Activated CD4-positive, alpha-beta T cell treated with anti-CD3 and anti-CD28 coated beads, Interleukin-2, amount 10 ng/mL, durations not matched to agents 7 days and 5 days (primary cell): ENCODE data around the gene DIP2B. TPM values are rescaled to one million over a fixed set of nuclear protein-coding genes. Genes with fewer than 3 reads are reported as not detected.
A peak's percentile ranks its signal among the peaks of the same experiment; 100 is the strongest.

Experiments
- CTCF ChIA-PET: fragments of 350-600 bp; sonication (Branson Sonifier 250); formaldehyde crosslinking; loops from one replicate; lab custom pipeline; 2021; ENCODE audit warnings: antibody characterized with exemption; lab: Charles Lee
- POLR2A ChIA-PET: fragments of 350-600 bp; sonication (Branson Sonifier 250); formaldehyde crosslinking; loops from one replicate; lab custom pipeline; 2021; ENCODE audit warnings: antibody characterized with exemption; lab: Charles Lee
- DNase-seq: peaks from one replicate; pipeline ENCODE4 v3.0.0-alpha.2; 2020
- H3K27ac Mint-ChIP-seq: one replicate; pipeline ENCODE4 v1.8.0; 2021; ENCODE audit warnings: mild to moderate bottlenecking, moderate library complexity, mixed read lengths
- H3K27me3 Mint-ChIP-seq: one replicate; pipeline ENCODE4 v1.8.0; 2021; ENCODE audit warnings: mixed read lengths
- H3K36me3 Mint-ChIP-seq: one replicate; pipeline ENCODE4 v1.8.0; 2021; ENCODE audit warnings: low read depth, mixed read lengths
- H3K4me1 Mint-ChIP-seq: one replicate; pipeline ENCODE4 v1.8.0; 2021; ENCODE audit warnings: mixed read lengths
- H3K4me3 Mint-ChIP-seq: one replicate; pipeline ENCODE4 v1.8.0; 2021; ENCODE audit warnings: mild to moderate bottlenecking, moderate library complexity, mixed read lengths
- H3K9me3 Mint-ChIP-seq: one replicate; pipeline ENCODE4 v1.8.0; 2021; ENCODE audit warnings: mixed read lengths
- total RNA-seq, 2 experiments: library from RNA; stranded (reverse); gene quantifications; one replicate each; pipeline ENCODE4 v1.2.3, GENCODE V29; 2021

The DIP2B gene
- total RNA-seq, 2 experiments from 2014 or later = 28.9 to 30.4 TPM

DNA sequence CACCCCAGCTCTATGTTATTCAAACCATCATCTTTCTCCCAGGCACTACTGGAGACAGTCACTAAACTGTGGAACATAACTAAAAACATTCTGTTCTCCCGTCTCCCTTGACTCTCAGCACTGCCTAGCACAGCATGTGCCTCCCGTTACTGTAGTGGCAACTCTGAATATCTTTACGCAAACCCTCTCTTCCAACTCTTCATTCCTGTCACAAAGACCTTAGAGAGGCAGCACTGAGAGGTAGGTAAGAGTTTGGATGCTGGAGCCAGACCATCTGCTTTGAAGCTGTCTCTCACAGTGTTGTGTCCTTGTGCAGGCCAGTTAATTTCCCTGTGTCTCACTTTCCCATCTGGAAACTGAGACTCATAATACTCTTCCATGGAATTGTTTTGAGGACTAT lies 108.1 kb downstream of the DIP2B start:
- POLR2A ChIA-PET = no interaction called here
- DNase-seq = no peak
- no peaks in the 10 kb centered on the region for H3K9me3 Mint-ChIP-seq
- H3K4me1 Mint-ChIP-seq = no peaks in the 10 kb centered on the region
- no peak overlapping the region for H3K4me3 Mint-ChIP-seq
- no peaks in the 10 kb centered on the region for H3K27me3 Mint-ChIP-seq
- CTCF ChIA-PET = no interaction called here
- H3K36me3 Mint-ChIP-seq = peaks cover 8% of the 10 kb centered on the region
- no peak overlapping the region for H3K27ac Mint-ChIP-seq

DNA sequence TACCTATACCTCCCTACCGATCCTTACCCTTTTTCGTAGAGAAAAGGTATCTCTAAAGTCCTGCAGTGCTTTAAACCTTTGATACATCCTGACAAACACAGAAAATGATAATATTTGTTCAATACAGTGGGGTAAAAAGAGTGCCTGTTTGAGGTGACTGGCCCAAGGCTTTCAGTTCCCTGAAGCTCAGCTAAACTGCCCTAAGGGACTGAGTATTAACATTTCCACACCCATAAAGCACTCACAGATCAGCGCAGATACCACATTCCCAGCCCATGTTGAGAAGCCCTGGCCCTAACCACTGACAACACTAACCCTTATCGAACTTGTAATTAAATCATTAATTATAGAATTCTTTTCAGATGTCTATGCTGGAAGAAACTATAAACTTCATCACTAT lies 108.7 kb downstream of the DIP2B start:
- peaks cover 8% of the 10 kb centered on the region for H3K36me3 Mint-ChIP-seq

DNA sequence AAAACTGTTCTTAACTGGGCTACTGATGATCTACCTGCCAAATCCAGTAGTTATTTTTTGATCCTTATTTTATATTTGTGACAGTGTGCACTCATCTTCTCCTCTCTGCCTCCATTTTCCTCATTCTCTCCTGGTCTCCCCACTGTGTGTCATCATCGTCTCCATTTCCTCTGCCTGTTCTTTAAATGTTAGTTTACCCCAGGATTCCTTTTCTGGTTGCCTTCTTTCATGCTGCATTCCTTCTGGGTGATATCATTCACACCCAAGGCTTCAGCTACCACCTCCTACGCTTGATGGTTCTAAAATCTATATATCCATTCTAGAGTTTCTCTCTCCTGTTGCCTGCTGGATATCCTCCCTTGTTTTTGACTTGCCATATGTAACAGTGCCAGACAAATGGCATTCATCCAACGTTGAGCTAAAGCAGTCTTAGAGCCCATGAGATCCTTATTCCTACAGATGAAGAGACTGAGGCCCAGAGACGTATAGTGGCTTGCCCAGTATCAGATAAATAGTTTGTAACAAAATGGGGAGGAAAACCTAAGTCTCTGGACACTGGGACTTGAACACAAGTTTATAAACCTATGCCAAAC lies 109.5 kb downstream of the DIP2B start:
- Mint-ChIP-seq H3K4me1 (peaks cover 3% of the 10 kb centered on the region), H3K9me3 (no peaks in the 10 kb centered on the region), H3K36me3 (peaks cover 8% of the 10 kb centered on the region), H3K27me3 (no peaks in the 10 kb centered on the region), H3K4me3 (no peak overlapping the region), H3K27ac (no peak overlapping the region)
- POLR2A ChIA-PET = no interaction called here
- CTCF ChIA-PET = interaction anchor here (0.6 kb wide), 1 partner anchor 117 kb away, joined by 3 read pairs; no protein-coding TSS in a partner anchor
- DNase-seq = no peak

More for the DNA sequence above, 108.7 kb downstream of the DIP2B start:
- no peaks in the 10 kb centered on the region for H3K27me3 Mint-ChIP-seq
- no peak for DNase-seq
- no peak overlapping the region for H3K4me3 Mint-ChIP-seq
- no peaks in the 10 kb centered on the region for H3K9me3 Mint-ChIP-seq
- no peak overlapping the region for H3K27ac Mint-ChIP-seq
- H3K4me1 Mint-ChIP-seq = peaks cover 1% of the 10 kb centered on the region
- ChIA-PET CTCF (no interaction called here), POLR2A (no interaction called here)

DNA sequence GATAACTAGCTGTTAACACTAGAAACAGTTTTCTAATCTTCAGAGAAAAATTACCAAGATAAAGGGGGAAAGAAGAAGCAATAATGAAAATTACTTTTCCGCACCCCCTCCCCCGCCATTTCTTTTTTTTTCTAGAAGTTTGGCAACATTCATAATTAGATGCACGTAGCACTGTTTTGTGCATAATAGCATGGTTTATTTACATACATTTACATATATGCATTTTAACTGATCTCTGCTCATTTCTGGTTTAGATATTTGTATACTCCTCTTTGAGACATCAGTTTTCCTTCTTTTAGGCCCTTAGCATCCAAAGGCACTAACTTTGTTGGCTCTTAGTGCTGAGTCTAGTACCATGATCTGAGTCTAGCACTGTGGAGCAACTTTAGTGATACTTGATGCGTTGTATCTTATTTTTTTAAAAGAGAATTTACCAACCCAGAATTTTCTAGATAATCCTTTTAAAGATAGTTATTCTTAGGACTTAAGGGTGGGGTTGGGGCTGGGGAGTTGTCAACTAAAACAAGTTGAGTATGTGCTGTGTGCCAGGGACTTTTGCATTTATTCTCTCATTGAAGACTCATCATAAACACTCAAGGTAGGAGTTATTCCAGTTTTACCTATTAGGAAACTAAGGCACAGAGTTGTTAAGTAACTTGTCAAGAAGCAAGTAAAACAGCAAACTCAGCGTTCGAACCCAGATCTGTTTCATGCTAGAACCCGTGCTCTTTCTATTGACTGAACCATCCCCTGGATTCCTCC lies 110.5 kb downstream of the DIP2B start:
- no peak overlapping the region for H3K4me3 Mint-ChIP-seq
- POLR2A ChIA-PET = no interaction called here
- peaks cover 11% of the 10 kb centered on the region for H3K4me1 Mint-ChIP-seq
- H3K27me3 Mint-ChIP-seq = no peaks in the 10 kb centered on the region
- peaks cover 6% of the 10 kb centered on the region for H3K36me3 Mint-ChIP-seq
- no peak for DNase-seq
- H3K9me3 Mint-ChIP-seq = no peaks in the 10 kb centered on the region
- CTCF ChIA-PET = interaction anchor here (0.6 kb wide), 2 partner anchors 118 to 134 kb away, joined by 3 read pairs; no protein-coding TSS in a partner anchor
- H3K27ac Mint-ChIP-seq = no peak overlapping the region

DNA sequence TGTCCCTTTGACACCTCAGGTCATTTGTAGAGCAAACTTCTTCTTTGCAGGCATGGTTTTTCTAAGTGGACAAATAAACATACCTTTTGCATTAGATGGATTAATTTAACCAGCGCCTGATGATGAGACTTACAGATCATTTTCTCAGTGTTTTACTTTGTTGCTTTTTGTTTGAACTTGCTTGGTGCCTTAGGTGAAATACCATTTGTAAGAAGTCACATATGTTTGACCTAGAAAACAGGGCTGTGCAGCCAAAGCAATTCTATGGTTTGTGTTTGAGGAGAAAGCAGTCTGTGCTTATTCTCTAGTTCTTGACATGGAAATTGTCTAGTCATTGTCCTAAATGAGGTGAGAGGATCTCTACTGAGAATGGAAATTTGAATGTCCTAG lies 111.1 kb downstream of the DIP2B start:
- Mint-ChIP-seq H3K27me3 (no peaks in the 10 kb centered on the region), H3K4me1 (peaks cover 16% of the 10 kb centered on the region), H3K9me3 (no peaks in the 10 kb centered on the region), H3K27ac (no peak overlapping the region), H3K36me3 (peaks cover 6% of the 10 kb centered on the region), H3K4me3 (no peak overlapping the region)
- DNase-seq = no peak
- ChIA-PET CTCF (interaction anchor here (1.1 kb wide), 1 partner anchor 111 kb away, joined by 3 read pairs; the partner anchor contains the start of gene DIP2B), POLR2A (no interaction called here)

DNA sequence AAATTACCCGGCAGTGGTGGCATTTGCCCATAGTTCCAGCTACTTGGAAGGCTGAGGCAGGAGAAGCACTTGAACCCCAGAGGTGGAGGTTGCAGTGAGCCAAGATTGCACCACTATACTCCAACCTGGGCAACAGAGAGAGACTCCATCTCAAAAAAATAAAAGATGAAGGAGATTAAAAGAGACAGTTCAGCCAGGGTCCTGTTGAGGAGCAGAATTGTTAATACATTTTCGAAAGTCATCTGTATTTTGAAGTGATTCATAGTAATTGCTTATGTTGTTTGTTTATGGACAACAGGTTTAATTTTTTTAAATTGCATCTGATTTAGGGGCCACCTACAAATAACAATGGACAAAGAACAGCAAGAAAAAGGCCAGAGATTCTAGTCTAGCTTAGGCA lies 112.9 kb downstream of the DIP2B start:
- Mint-ChIP-seq H3K27me3 (no peaks in the 10 kb centered on the region), H3K4me1 (peaks cover 27% of the 10 kb centered on the region), H3K4me3 (no peak overlapping the region), H3K36me3 (no peaks in the 10 kb centered on the region), H3K27ac (no peak overlapping the region), H3K9me3 (no peaks in the 10 kb centered on the region)
- no peak for DNase-seq
- POLR2A ChIA-PET = no interaction called here
- CTCF ChIA-PET = no interaction called here

DNA sequence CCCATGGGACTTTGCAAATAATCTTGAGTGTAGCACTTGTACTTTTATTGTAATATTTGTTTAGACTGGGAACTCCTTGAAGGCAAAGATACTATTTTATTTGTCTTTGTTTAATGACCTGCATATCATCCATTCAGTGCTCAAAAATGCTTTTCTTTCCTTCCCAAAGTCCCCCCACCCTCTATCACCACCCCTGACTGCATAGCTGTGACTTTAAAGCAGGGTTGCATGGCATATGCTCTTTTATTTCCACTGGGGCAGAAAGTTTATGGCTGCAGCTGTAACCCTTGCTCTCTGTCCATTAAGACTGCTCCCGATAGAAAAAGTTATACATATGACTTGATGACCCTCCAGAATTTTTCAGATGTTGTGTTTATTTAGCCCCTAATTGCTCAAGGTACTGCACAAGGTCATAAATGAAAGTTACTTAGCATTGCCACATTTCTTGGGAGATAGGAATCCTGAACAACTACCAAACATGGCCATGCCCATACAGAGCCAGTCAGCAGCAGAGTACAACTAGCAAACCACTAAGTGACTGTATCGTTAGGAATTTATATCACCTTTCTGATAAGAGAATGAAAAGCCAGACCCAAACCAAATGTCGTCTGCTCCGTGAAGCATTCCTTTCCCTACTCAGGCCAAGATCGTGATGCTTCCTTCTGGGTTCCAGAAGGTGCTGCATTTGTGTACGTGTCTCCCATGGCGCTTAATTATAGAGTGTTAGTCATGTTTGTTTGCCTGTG lies 114.3 kb downstream of the DIP2B start:
- no peak for DNase-seq
- Mint-ChIP-seq H3K36me3 (no peaks in the 10 kb centered on the region), H3K9me3 (no peaks in the 10 kb centered on the region), H3K4me1 (peaks cover 32% of the 10 kb centered on the region), H3K27me3 (no peaks in the 10 kb centered on the region), H3K4me3 (no peak overlapping the region), H3K27ac (no peak overlapping the region)
- ChIA-PET POLR2A (no interaction called here), CTCF (interaction anchor here (0.9 kb wide), 1 partner anchor 19 kb away, joined by 3 read pairs; no protein-coding TSS in a partner anchor)

DNA sequence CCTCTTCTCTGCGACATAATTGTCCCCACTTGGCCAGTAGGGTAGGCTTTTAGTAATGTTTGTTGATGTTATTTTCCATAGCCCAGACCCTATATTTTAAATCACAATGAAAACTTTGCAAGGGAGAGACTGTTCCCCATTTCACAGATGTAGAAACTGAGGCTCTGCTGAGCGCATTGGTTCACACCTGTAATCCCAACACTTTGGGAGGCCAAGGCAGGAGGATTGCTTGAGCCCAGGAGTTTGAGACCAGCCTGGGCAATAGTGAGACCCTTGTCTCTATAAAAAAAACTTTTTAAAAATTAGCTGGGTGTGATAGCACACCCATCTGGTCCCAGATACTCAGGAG lies 114.8 kb downstream of the DIP2B start:
- Mint-ChIP-seq H3K27ac (no peak overlapping the region), H3K27me3 (no peaks in the 10 kb centered on the region), H3K4me3 (no peak overlapping the region), H3K4me1 (peaks cover 36% of the 10 kb centered on the region), H3K36me3 (peaks cover 1% of the 10 kb centered on the region), H3K9me3 (no peaks in the 10 kb centered on the region)
- POLR2A ChIA-PET = no interaction called here
- no peak for DNase-seq
- CTCF ChIA-PET = interaction anchor here (0.5 kb wide), 1 partner anchor 74 kb away, joined by 3 read pairs; no protein-coding TSS in a partner anchor

DNA sequence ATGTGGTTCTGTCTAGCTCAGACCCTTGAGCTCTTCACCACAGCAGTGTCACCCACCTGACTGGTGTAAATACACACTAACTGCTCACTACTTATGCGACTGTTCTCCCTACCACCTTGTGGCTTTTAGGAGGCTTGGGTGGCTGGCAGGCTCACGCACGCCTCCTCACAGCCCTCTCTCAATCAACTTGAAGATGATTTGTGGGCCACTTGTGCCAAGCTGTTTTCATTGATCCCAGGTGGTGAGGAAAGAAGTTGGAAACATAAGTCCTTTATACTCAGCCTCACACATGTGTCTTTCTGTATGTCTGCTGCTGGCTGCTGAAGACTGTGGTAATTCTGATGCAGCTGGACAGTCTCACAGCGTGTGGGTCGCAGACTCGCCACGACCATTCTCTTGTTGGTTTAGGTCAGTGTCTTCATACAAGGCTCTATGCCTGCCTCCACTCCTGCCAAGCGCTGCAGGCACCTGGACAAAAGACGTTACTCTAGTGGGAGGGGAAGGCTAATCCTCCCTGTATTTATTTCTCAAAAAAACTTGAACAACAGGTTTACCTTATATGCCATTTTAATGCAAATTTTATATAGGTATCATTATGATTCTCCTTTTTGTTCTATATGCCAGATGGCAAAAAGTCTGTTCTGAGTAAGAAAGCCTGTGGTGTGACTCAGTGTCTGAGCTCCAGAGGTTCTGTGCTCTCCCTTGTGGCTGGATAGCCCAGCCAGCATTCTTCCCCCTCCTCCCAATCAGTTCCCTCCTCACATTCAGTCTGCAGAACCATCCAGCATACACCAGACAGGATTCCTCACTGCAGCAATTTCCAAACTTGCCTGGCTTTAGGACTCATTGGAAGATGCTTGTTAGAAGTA lies 115.6 kb downstream of the DIP2B start:
- CTCF ChIA-PET = interaction anchor here (0.5 to 0.9 kb wide), 2 partner anchors 23 to 75 kb away, joined by 3 read pairs; no protein-coding TSS in a partner anchor
- peaks cover 44% of the 10 kb centered on the region for H3K4me1 Mint-ChIP-seq
- no peak for DNase-seq
- H3K27me3 Mint-ChIP-seq = no peaks in the 10 kb centered on the region
- peak overlapping the region; percentile 20 for H3K27ac Mint-ChIP-seq
- POLR2A ChIA-PET = no interaction called here
- no peaks in the 10 kb centered on the region for H3K9me3 Mint-ChIP-seq
- H3K36me3 Mint-ChIP-seq = peaks cover 4% of the 10 kb centered on the region
- H3K4me3 Mint-ChIP-seq = no peak overlapping the region

DNA sequence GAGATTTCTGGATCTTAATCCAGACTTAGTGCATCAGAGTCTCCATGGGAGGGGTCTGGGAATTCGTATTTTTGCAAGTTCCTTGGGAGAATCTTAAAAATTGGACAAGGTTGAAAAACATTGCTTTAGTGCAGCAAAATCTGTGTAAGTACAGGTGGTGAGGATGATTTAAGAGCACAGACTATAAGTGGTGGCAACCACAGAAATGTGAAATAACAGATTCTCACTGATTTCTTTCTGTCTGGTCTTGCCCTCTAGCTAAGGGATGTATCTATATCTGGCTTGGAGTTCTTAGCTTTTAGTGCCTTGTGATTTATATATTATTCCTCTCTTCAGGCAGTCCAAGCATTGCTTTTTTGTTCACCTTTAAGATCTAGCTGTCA lies 116.2 kb downstream of the DIP2B start:
- ChIA-PET CTCF (no interaction called here), POLR2A (no interaction called here)
- Mint-ChIP-seq H3K27ac (peak overlapping the region; percentile 5), H3K4me1 (peaks cover 49% of the 10 kb centered on the region), H3K9me3 (no peaks in the 10 kb centered on the region), H3K27me3 (no peaks in the 10 kb centered on the region), H3K4me3 (no peak overlapping the region), H3K36me3 (peaks cover 4% of the 10 kb centered on the region)
- no peak for DNase-seq

DNA sequence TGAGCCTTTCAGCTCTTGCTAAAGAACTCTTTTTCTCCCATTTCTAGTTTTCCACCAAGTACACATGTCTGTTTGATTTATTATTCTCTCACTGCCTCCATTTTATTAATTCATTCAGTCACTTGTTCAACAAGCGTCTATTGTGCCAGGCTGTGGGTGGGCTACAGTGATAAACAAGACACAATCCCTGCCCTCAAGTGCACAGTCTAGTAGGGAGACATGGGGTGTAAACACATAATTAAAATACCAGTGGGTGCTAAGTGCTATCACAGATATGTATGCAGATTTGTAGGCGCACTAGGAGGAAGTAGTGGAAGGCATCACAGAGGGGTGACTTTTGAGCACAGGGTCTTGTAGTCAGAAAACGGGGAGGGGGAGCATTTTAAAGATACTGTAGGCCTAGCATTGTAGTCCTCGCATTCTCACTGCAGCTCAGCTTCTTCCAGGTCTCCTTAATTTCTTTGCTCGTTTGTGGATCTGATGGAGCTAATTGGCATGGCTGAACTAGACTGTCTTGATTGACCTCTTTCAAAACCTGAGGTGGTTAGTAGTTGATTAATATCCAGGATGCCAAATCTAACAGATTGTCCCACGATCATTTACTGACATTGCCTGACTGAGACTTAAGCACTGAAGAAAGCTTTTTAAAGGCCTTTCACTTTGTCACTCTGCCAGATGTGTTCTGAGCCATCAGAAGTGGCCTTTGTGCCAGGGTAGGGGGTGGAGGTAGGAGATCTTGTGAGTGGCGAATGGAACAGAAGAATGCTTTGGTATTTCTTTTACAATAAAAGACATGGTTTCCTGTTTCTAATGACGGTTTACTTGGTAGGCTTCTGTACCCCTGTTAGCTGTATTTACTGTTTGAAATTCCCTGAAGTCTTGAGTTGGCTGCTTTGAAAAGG lies 116.9 kb downstream of the DIP2B start:
- CTCF ChIA-PET = interaction anchor here (1.0 to 1.6 kb wide), 3 partner anchors 12 to 102 kb away, joined by 3 to 8 read pairs (median 4); no protein-coding TSS in a partner anchor
- POLR2A ChIA-PET = no interaction called here
- H3K9me3 Mint-ChIP-seq = no peaks in the 10 kb centered on the region
- peaks cover 52% of the 10 kb centered on the region for H3K4me1 Mint-ChIP-seq
- peak overlapping the region; percentile 5 for H3K27ac Mint-ChIP-seq
- H3K27me3 Mint-ChIP-seq = no peaks in the 10 kb centered on the region
- H3K36me3 Mint-ChIP-seq = peaks cover 8% of the 10 kb centered on the region
- no peak for DNase-seq
- H3K4me3 Mint-ChIP-seq = no peak overlapping the region
